Measurements from ENCODE around the gene KCNMA1.
A peak's percentile ranks its signal among the peaks of the same experiment; 100 is the strongest.

KCNMA1 gene

GRCh38 chr10:77501846-77502261 lies 135.8 kb downstream of the KCNMA1 start:
- no peak for DNase-seq (ENCODE audit: low read depth, low spot score)

GRCh38 chr10:77501152-77501845 lies 136.3 kb downstream of the KCNMA1 start:
- no peak for DNase-seq (ENCODE audit: low read depth, low spot score)
- Histone ChIP-seq H3K27me3 (ENCODE audit: control insufficient read depth, insufficient read depth, low read length) (no peaks in the 10 kb centered on the region), H3K4me1 (ENCODE audit: control insufficient read depth, insufficient read depth, low read length) (peaks cover 2% of the 10 kb centered on the region; the same call in 1 of the 2 replicates), H3K27ac (ENCODE audit: low read length) (no peak overlapping the region), H3K4me3 (ENCODE audit: low read length) (no peak overlapping the region), H3K9me3 (ENCODE audit: control insufficient read depth, insufficient read depth, low read length) (no peaks in the 10 kb centered on the region), H3K36me3 (ENCODE audit: control insufficient read depth, insufficient read depth, low read length) (no peaks in the 10 kb centered on the region)
- no CpG with 5 or more reads among the region's 7 CpGs for WGBS (ENCODE audit: insufficient coverage, insufficient read length)

More at GRCh38 chr10:77501846-77502261, 135.8 kb downstream of the KCNMA1 start:
- Histone ChIP-seq H3K4me3 (ENCODE audit: low read length) (no peak overlapping the region), H3K9me3 (ENCODE audit: control insufficient read depth, insufficient read depth, low read length) (no peaks in the 10 kb centered on the region), H3K27me3 (ENCODE audit: control insufficient read depth, insufficient read depth, low read length) (no peaks in the 10 kb centered on the region), H3K36me3 (ENCODE audit: control insufficient read depth, insufficient read depth, low read length) (no peaks in the 10 kb centered on the region), H3K27ac (ENCODE audit: low read length) (no peak overlapping the region), H3K4me1 (ENCODE audit: control insufficient read depth, insufficient read depth, low read length) (0 out of 2 replicates have a peak, but pooled peaks cover under 1% of the 10 kb centered on the region)
- no CpG with 5 or more reads among the region's 4 CpGs for WGBS (ENCODE audit: insufficient coverage, insufficient read length)

- Histone ChIP-seq H3K4me1 (ENCODE audit: control insufficient read depth, insufficient read depth, low read length) (peaks cover 2% of the 10 kb centered on the region; the same call in 1 of the 2 replicates), H3K36me3 (ENCODE audit: control insufficient read depth, insufficient read depth, low read length) (no peaks in the 10 kb centered on the region), H3K4me3 (ENCODE audit: low read length) (no peak overlapping the region), H3K27me3 (ENCODE audit: control insufficient read depth, insufficient read depth, low read length) (no peaks in the 10 kb centered on the region), H3K9me3 (ENCODE audit: control insufficient read depth, insufficient read depth, low read length) (no peaks in the 10 kb centered on the region), H3K27ac (ENCODE audit: low read length) (no peak overlapping the region)
- WGBS (ENCODE audit: insufficient coverage, insufficient read length): no CpG with 5 or more reads among the region's 4 CpGs
- DNase-seq (ENCODE audit: low read depth, low spot score): no peak
Measured at GRCh38 chr10:77500754-77501151, 136.9 kb downstream of the KCNMA1 start.

- Histone ChIP-seq H3K4me3 (ENCODE audit: low read length) (no peak overlapping the region), H3K27me3 (ENCODE audit: control insufficient read depth, insufficient read depth, low read length) (no peaks in the 10 kb centered on the region), H3K9me3 (ENCODE audit: control insufficient read depth, insufficient read depth, low read length) (no peaks in the 10 kb centered on the region), H3K36me3 (ENCODE audit: control insufficient read depth, insufficient read depth, low read length) (no peaks in the 10 kb centered on the region), H3K27ac (ENCODE audit: low read length) (no peak overlapping the region), H3K4me1 (ENCODE audit: control insufficient read depth, insufficient read depth, low read length) (peaks cover 2% of the 10 kb centered on the region; the same call in 1 of the 2 replicates)
- no peak for DNase-seq (ENCODE audit: low read depth, low spot score)
- no CpG with 5 or more reads among the region's 2 CpGs for WGBS (ENCODE audit: insufficient coverage, insufficient read length)
Measured at GRCh38 chr10:77498829-77499228, 138.8 kb downstream of the KCNMA1 start.

GRCh38 chr10:77498210-77498609 lies 139.4 kb downstream of the KCNMA1 start:
- H3K4me1 ChIP-seq (ENCODE audit: control insufficient read depth, insufficient read depth, low read length): peaks cover 2% of the 10 kb centered on the region; the same call in 1 of the 2 replicates
- no peak for DNase-seq (ENCODE audit: low read depth, low spot score)
- no peak overlapping the region for H3K4me3 ChIP-seq (ENCODE audit: low read length)
- no CpG with 5 or more reads among the region's 1 CpG for WGBS (ENCODE audit: insufficient coverage, insufficient read length)
- no peaks in the 10 kb centered on the region for H3K9me3 ChIP-seq (ENCODE audit: control insufficient read depth, insufficient read depth, low read length)
- no peaks in the 10 kb centered on the region for H3K36me3 ChIP-seq (ENCODE audit: control insufficient read depth, insufficient read depth, low read length)
- no peaks in the 10 kb centered on the region for H3K27me3 ChIP-seq (ENCODE audit: control insufficient read depth, insufficient read depth, low read length)
- H3K27ac ChIP-seq (ENCODE audit: low read length): no peak overlapping the region

GRCh38 chr10:77497748-77498147 lies 139.9 kb downstream of the KCNMA1 start:
- Histone ChIP-seq H3K36me3 (ENCODE audit: control insufficient read depth, insufficient read depth, low read length) (no peaks in the 10 kb centered on the region), H3K27me3 (ENCODE audit: control insufficient read depth, insufficient read depth, low read length) (no peaks in the 10 kb centered on the region), H3K4me3 (ENCODE audit: low read length) (no peak overlapping the region), H3K9me3 (ENCODE audit: control insufficient read depth, insufficient read depth, low read length) (no peaks in the 10 kb centered on the region), H3K27ac (ENCODE audit: low read length) (no peak overlapping the region), H3K4me1 (ENCODE audit: control insufficient read depth, insufficient read depth, low read length) (peaks cover 2% of the 10 kb centered on the region; the same call in 1 of the 2 replicates)
- no peak for DNase-seq (ENCODE audit: low read depth, low spot score)

- WGBS (ENCODE audit: insufficient coverage, insufficient read length): no CpG with 5 or more reads among the region's 3 CpGs
- no peak overlapping the region for H3K4me3 ChIP-seq (ENCODE audit: low read length)
- no peaks in the 10 kb centered on the region for H3K27me3 ChIP-seq (ENCODE audit: control insufficient read depth, insufficient read depth, low read length)
- H3K36me3 ChIP-seq (ENCODE audit: control insufficient read depth, insufficient read depth, low read length): no peaks in the 10 kb centered on the region
- H3K4me1 ChIP-seq (ENCODE audit: control insufficient read depth, insufficient read depth, low read length): peaks cover 2% of the 10 kb centered on the region; the same call in 1 of the 2 replicates
- H3K9me3 ChIP-seq (ENCODE audit: control insufficient read depth, insufficient read depth, low read length): no peaks in the 10 kb centered on the region
- H3K27ac ChIP-seq (ENCODE audit: low read length): no peak overlapping the region
- DNase-seq (ENCODE audit: low read depth, low spot score): no peak
Measured at GRCh38 chr10:77496941-77497420, 140.6 kb downstream of the KCNMA1 start.

GRCh38 chr10:77494756-77495541 lies 142.7 kb downstream of the KCNMA1 start:
- Histone ChIP-seq H3K4me1 (ENCODE audit: control insufficient read depth, insufficient read depth, low read length) (peaks cover 2% of the 10 kb centered on the region; the same call in 1 of the 2 replicates), H3K4me3 (ENCODE audit: low read length) (no peak overlapping the region), H3K27me3 (ENCODE audit: control insufficient read depth, insufficient read depth, low read length) (no peaks in the 10 kb centered on the region), H3K9me3 (ENCODE audit: control insufficient read depth, insufficient read depth, low read length) (no peaks in the 10 kb centered on the region), H3K36me3 (ENCODE audit: control insufficient read depth, insufficient read depth, low read length) (no peaks in the 10 kb centered on the region), H3K27ac (ENCODE audit: low read length) (no peak overlapping the region)
- WGBS (ENCODE audit: insufficient coverage, insufficient read length): no CpG with 5 or more reads among the region's 12 CpGs
- no peak for DNase-seq (ENCODE audit: low read depth, low spot score)

GRCh38 chr10:77494327-77494726 lies 143.3 kb downstream of the KCNMA1 start:
- no peaks in the 10 kb centered on the region for H3K27me3 ChIP-seq (ENCODE audit: control insufficient read depth, insufficient read depth, low read length)
- no peaks in the 10 kb centered on the region for H3K9me3 ChIP-seq (ENCODE audit: control insufficient read depth, insufficient read depth, low read length)
- peaks cover 2% of the 10 kb centered on the region; the same call in 1 of the 2 replicates for H3K4me1 ChIP-seq (ENCODE audit: control insufficient read depth, insufficient read depth, low read length)
- H3K27ac ChIP-seq (ENCODE audit: low read length): no peak overlapping the region
- DNase-seq (ENCODE audit: low read depth, low spot score): peak; percentile 29
- no peak overlapping the region for H3K4me3 ChIP-seq (ENCODE audit: low read length)
- H3K36me3 ChIP-seq (ENCODE audit: control insufficient read depth, insufficient read depth, low read length): no peaks in the 10 kb centered on the region
- WGBS (ENCODE audit: insufficient coverage, insufficient read length): no CpG with 5 or more reads among the region's 6 CpGs

- no CpG with 5 or more reads among the region's 8 CpGs for WGBS (ENCODE audit: insufficient coverage, insufficient read length)
Measured at GRCh38 chr10:77493851-77494261, 143.8 kb downstream of the KCNMA1 start.

More at GRCh38 chr10:77493851-77494261, 143.8 kb downstream of the KCNMA1 start:
- Histone ChIP-seq H3K4me3 (ENCODE audit: low read length) (no peak overlapping the region), H3K27ac (ENCODE audit: low read length) (no peak overlapping the region), H3K36me3 (ENCODE audit: control insufficient read depth, insufficient read depth, low read length) (no peaks in the 10 kb centered on the region), H3K4me1 (ENCODE audit: control insufficient read depth, insufficient read depth, low read length) (peaks cover 2% of the 10 kb centered on the region; the same call in 1 of the 2 replicates), H3K9me3 (ENCODE audit: control insufficient read depth, insufficient read depth, low read length) (no peaks in the 10 kb centered on the region), H3K27me3 (ENCODE audit: control insufficient read depth, insufficient read depth, low read length) (no peaks in the 10 kb centered on the region)
- DNase-seq (ENCODE audit: low read depth, low spot score): no peak

All from iPS DF 6.9 (cell line).